ENCODE measurements around the gene FIGN. TPM values are rescaled to one million over a fixed set of nuclear protein-coding genes. Genes with fewer than 3 reads are reported as not detected.

FIGN gene
- total RNA-seq, 1 experiment from 2014 or later: 14.6 TPM

GRCh38 chr2:163613266-163613731 lies 122.5 kb downstream of the FIGN start:
- H3K9ac ChIP-seq (ENCODE audit: extremely low read depth, insufficient read length, low read length): no peak overlapping the region
- H3K18ac ChIP-seq (ENCODE audit: insufficient read length, low read depth, low read length): no peak overlapping the region
- H4K91ac ChIP-seq (ENCODE audit: insufficient read length, low read depth, low read length): no peak overlapping the region
- no peaks in the 10 kb centered on the region for H3K27me3 Mint-ChIP-seq (ENCODE audit: low read depth)
- H3K27ac ChIP-seq (ENCODE audit: insufficient read length, low read depth, low read length): no peak overlapping the region
- no peaks in the 10 kb centered on the region for H3K9me3 Mint-ChIP-seq
- H3K56ac ChIP-seq (ENCODE audit: insufficient read length, low read depth, low read length): no peak overlapping the region
- H3K79me2 ChIP-seq (ENCODE audit: insufficient read depth, low read length): no peaks in the 10 kb centered on the region
- no peak overlapping the region for H3K4ac ChIP-seq (ENCODE audit: low read depth, low read length)
- no peak overlapping the region for H3K4me2 ChIP-seq (ENCODE audit: insufficient read depth, insufficient read length, low read length)
- no peak overlapping the region for H2BK5ac ChIP-seq (ENCODE audit: insufficient read length, low read length)
- H3K4me1 Mint-ChIP-seq: peaks cover 0 to 5% of the 10 kb centered on the region in 2 experiments; a peak in 2 of 4 replicates
- peaks cover 5 to 19% (median 18%) of the 10 kb centered on the region in 3 experiments; a peak in 6 of 7 replicates for H3K36me3 Mint-ChIP-seq (ENCODE audit: insufficient read depth in 1 of 3, low read depth in 3 of 3)
- no peaks in the 10 kb centered on the region for H3K9me3 ChIP-seq (ENCODE audit: control insufficient read depth, low read depth, low read length)
- H2BK20ac ChIP-seq (ENCODE audit: low read depth, low read length, poor library complexity, severe bottlenecking): no peak overlapping the region
- H3K4me1 ChIP-seq (ENCODE audit: insufficient read depth, low read length): no peaks in the 10 kb centered on the region
- H3K14ac ChIP-seq (ENCODE audit: insufficient read depth, low read length): no peak overlapping the region
- H2AK5ac ChIP-seq (ENCODE audit: insufficient read length, low read length): no peak overlapping the region
- H3T11ph ChIP-seq (ENCODE audit: low read length): no peak overlapping the region
- H2AFZ ChIP-seq (ENCODE audit: low read length): no peak overlapping the region
- no peak for DNase-seq
- H3K4me3 Mint-ChIP-seq: no peak overlapping the region
- no CpG with 5 or more reads among the region's 3 CpGs for WGBS (ENCODE audit: extremely low coverage, insufficient read length, low lambda C conversion rate)
- peak overlapping the region in 1 of 3 experiments; percentile 41; a peak in 2 of 7 replicates for H3K27ac Mint-ChIP-seq
- H3K79me1 ChIP-seq (ENCODE audit: insufficient read depth, low read depth, low read length, poor library complexity, severe bottlenecking): no peaks in the 10 kb centered on the region
- H3K23me2 ChIP-seq (ENCODE audit: insufficient read length, low read depth, low read length, poor library complexity, severe bottlenecking): no peaks in the 10 kb centered on the region
- H3K27me3 ChIP-seq (ENCODE audit: insufficient read depth, low read length): no peaks in the 10 kb centered on the region
- no peak overlapping the region for H4K8ac ChIP-seq (replicated peaks; ENCODE audit: insufficient read length, low read depth, low read length)
- no peak overlapping the region for H3K23ac ChIP-seq (ENCODE audit: insufficient read length, low read depth, low read length)
- no peaks in the 10 kb centered on the region for H4K20me1 ChIP-seq (ENCODE audit: control insufficient read depth, insufficient read depth, insufficient read length)
- no peak overlapping the region for H4K5ac ChIP-seq (ENCODE audit: insufficient read length, low read depth, low read length)
- H2BK15ac ChIP-seq (ENCODE audit: low read depth, low read length): no peak overlapping the region
- H2BK120ac ChIP-seq (ENCODE audit: low read depth, low read length, poor library complexity, severe bottlenecking): no peak overlapping the region
- no peak overlapping the region for H2BK12ac ChIP-seq (ENCODE audit: insufficient read length, low read depth, low read length)
- no peak for TF ChIP-seq CTCF (conservative IDR thresholded peaks at IDR 0.05)

Data from H9 (cell line).